ENCODE data around the gene MARK4.
"Not testable (repeated sequence)": the region's sequence is repeated elsewhere in the genome, so short reads cannot be mapped to it uniquely, and the experiment has no call there.

The MARK4 gene

GRCh38 chr19:45243144-45243732, 7.8 kb upstream of the MARK4 start:
- DNase-seq (ENCODE audit: low read depth in 2 of 2): no peak

- no peak for DNase-seq (ENCODE audit: low read depth in 2 of 2)
Observed at GRCh38 chr19:45244133-45244794, 6.8 kb upstream of the MARK4 start.

GRCh38 chr19:45245334-45245787, 5.7 kb upstream of the MARK4 start, which contains the start of gene EXOC3L2:
TSS of gene EXOC3L2 (minus strand) at chr19:45245407. CDS start at chr19:45239045, 6,362 bp downstream.
- no peak for DNase-seq (ENCODE audit: low read depth in 2 of 2)

- DNase-seq (ENCODE audit: low read depth in 2 of 2): no peak
Observed at GRCh38 chr19:45245826-45246225, 5.2 kb upstream of the MARK4 start.

DNA sequence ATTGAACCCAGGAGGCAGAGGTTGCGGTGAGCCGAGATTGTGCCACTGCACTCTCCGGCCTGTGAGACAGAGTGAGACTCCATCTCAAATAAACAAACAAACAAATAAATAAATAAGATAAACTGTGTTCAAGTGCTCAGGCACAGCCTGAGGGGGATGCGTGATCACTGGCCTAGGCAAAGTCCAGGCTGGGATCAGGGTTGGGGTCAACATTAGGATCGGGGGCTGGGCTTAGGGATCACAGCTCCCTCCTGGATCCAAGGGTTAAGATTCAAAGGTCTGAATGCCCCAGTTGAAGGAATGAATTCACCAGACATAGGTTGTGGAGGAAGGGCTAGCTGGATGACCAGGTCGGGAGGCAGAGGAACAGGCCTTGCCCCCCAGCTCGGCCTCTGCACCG, 3.9 kb upstream of the MARK4 start:
- no peak for DNase-seq (ENCODE audit: low read depth in 2 of 2)

DNA sequence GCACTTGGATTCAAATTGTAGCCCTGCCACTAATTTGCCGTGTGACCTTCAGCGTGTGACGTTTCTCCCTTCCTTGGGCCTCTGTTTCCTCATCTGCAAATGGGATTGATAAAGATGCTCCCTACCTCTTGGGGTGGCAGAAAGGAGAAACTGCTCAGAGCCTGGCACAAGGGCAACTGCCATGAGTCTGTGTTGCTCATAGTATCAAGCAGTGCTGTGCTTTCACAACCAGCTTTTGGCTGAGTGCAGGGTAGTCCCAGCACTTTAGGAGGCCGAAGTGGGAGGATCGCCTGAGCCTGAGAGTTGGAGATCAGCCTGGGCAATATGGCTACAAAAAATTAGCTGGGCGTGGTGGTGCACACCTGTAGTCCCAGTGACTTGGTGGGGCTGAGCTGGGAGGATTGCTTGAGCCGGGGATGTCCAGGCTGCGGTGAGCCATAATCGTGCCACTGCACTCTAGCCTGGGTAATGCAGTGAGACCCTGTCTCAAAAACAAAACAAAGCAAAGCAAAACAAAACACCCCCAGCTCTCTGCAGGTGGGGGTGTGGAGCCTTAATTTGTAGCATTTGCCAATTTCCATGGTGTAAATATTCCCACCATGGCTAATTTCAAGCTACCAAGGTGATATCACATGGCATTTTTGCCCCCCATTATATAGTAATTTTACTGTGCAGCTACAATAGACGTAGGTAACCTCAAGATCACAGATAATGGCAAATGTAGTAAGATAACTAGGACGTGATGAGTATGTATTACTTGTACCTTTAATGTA, 1.6 kb upstream of the MARK4 start:
- DNase-seq (ENCODE audit: low read depth in 2 of 2): no peak

DNA sequence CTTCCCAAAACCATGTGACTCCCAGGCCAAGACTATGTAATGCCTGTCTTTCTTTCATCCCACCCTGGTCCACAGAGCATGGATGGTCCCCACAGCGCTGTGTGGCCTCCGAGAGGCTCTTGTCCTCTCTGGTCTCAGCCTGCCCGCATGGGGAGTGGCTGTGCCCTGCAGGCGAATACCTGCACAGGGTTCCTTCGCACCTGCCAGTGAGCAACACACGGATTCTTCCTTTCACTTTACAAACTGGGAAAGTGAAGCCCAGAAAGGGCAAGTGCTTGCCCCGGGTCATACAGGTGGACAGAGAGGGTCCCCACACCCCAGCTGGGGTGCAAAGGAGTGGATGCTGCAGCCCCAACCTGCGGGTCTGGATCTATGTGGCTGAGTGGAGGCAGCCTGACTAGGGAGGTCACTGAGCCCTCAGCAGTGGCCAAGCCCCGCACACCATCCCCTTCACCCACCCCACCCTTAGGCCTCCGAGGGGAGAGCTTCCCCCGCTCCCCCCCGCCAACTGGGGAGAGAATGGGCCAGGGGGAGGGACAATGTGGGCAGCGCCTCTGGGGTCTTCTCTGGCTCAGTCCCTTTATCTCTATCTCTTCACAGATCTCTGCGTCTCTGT, 747 bp upstream of the MARK4 start:
- DNase-seq (ENCODE audit: low read depth in 2 of 2): no peak

GRCh38 chr19:45251452-45252354, 632 bp downstream of the MARK4 start:
- DNase-seq (ENCODE audit: low read depth in 2 of 2): no peak

GRCh38 chr19:45253396-45254027, 2.4 kb downstream of the MARK4 start:
- DNase-seq (ENCODE audit: low read depth in 2 of 2): no peak

DNA sequence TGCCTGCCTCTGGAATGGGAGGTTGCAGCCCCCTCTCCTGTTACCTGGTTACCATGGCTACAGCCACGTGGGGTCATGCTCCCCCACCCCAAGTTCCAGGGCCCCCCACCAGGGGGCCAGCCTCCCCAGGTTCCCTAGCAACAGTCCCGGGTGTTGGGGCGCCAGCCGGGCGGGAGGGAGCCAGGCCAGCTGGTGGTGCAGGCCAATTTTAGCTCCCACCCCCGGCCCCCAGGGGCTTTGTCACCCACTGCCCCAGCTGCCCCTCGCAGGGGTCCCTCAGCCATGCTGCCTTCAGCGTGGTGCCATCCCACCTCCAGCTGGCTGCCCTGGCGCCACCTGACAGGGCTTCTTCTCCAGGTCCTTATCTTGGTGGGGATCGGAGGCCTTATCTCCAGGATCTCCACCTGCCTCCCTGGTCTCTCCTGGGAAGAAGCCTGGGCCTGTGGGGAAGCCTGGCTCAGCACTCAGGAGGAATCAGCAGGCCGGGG, 3.0 kb downstream of the MARK4 start:
- no peak for DNase-seq (ENCODE audit: low read depth in 2 of 2)

GRCh38 chr19:45255611-45256157, 4.6 kb downstream of the MARK4 start:
- no peak for DNase-seq (ENCODE audit: low read depth in 2 of 2)

- no peak for DNase-seq (ENCODE audit: low read depth in 2 of 2)
Observed at GRCh38 chr19:45256836-45257235, 5.8 kb downstream of the MARK4 start.

DNA sequence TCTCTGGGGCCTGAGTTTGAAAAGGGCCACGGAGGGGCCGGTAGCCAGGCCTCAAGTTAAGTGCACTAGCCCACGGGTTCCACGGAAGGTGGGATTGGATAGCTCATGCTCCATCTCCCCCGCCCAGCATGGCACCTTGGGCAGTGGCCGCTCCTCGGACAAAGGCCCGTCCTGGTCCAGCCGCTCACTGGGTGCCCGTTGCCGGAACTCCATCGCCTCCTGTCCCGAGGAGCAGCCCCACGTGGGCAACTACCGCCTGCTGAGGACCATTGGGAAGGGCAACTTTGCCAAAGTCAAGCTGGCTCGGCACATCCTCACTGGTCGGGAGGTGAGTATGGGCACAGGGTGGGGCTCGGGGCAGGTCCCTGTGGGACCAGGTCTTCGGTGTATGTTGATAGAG, 7.8 kb downstream of the MARK4 start:
- DNase-seq (ENCODE audit: low read depth in 2 of 2): no peak

- DNase-seq (ENCODE audit: low read depth in 2 of 2): no peak
Observed at GRCh38 chr19:45262570-45262969, 11.5 kb downstream of the MARK4 start.

DNA sequence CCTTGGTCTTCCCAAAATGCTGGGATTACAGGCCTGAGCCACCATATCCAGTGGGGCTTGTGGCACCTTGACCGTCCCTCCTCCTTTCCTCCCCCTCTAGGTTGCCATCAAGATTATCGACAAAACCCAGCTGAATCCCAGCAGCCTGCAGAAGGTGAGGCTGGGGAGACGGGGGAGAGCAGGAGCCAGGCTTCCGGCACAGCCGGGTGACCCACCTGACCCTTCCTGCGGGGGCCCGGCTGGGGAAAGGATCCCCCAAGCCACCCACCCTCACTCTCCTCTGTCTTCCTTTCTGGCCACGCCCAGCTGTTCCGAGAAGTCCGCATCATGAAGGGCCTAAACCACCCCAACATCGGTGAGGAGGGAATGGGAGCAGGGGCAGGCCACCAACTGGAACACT, 11.9 kb downstream of the MARK4 start:
- DNase-seq (ENCODE audit: low read depth in 2 of 2): no peak

DNA sequence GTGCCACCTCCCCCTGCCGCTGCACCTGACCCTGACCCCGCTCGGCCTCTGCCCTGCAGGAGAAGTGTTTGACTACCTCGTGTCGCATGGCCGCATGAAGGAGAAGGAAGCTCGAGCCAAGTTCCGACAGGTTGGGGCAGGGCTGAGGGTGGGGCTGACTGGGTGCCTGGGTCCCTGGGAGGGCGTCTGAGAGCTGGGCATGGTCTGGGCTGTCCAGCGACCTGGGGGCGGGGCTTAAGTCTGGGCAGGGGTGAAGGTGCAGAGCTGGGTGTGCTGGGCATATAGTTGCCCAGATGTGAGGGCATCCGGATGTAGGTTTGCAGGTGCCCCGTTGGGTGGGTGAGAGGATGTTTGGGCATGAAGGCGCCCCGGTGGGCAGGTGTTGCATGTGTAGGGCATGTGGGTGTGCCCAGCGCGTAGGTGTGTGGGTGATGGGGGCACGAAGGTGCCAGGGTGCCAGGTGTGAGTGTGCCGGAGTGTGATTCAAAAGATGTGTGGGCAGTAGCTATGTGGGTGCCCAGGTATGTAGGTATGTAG, 13.8 kb downstream of the MARK4 start:
- DNase-seq (ENCODE audit: low read depth in 2 of 2): no peak

GRCh38 chr19:45265375-45265774, 14.3 kb downstream of the MARK4 start:
- DNase-seq (ENCODE audit: low read depth in 2 of 2): no peak

GRCh38 chr19:45267296-45267695, 16.2 kb downstream of the MARK4 start:
- no peak for DNase-seq (ENCODE audit: low read depth in 2 of 2)

- not testable (repeated sequence) for DNase-seq (ENCODE audit: low read depth in 2 of 2)
Observed at GRCh38 chr19:45269939-45270338, 18.9 kb downstream of the MARK4 start.

DNA sequence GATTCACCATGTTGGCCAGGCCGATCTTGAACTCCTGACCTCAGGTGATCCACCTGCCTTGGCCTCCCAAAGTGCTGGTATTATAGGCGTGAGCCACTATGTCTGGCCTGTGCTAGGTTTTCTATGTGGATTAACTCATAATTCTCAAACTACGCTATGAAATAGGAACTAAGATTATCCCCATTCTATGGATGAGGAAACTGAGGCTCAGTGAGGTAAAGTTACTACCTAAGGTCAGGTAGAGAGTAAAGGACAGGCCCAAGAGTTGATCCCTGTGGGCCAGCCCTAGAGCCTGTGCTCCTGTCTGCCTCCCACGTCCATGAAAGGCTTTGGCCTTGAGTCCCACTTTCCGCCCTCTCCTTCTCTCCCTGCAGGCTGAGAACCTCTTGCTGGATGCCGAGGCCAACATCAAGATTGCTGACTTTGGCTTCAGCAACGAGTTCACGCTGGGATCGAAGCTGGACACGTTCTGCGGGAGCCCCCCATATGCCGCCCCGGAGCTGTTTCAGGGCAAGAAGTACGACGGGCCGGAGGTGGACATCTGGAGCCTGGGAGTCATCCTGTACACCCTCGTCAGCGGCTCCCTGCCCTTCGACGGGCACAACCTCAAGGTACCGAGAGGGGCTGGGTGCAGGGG, 20.1 kb downstream of the MARK4 start:
- no peak for DNase-seq (ENCODE audit: low read depth in 2 of 2)

All from stimulated activated CD4-positive, alpha-beta T cell treated with anti-CD3 and anti-CD28 coated beads, Interleukin-4, amount 100 ng/mL, for 48 hours (primary cell).